ENCODE data around the gene RPSA. TPM values are rescaled to one million over a fixed set of nuclear protein-coding genes. Genes with fewer than 3 reads are reported as not detected.

The RPSA gene
- total and polyA plus RNA-seq, 9 of the 15 experiments (the other 6 are each of a cell fraction or from before 2014, with no cell fraction given) = 2,290 to 4,272 (median 2,730) TPM

DNA sequence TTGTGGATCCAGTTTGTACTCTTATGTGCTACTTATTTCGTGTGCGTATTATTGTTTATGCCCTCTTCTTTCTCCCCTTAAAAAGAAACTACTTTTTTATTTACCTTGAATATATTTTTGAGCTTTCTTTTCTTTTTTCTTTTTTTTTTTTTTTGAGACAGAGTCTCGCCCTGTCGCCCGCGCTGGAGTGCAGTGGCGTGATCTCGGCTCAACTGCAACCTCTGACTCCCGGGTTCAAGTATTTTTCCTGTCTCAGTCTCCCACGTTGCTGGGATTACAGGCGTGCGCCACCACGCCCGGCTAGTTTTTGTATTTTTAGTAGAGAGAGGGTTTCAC is 21.9 kb upstream of the RPSA start (continued):
- TF ChIP-seq CHD1 (IDR thresholded peaks at IDR 0.05; ENCODE audit: low read length) = no peak
- TF ChIP-seq SMARCC2 (IDR thresholded peaks at IDR 0.05; ENCODE audit: low read depth) = 0 out of 2 replicates have a peak, but pooled peaks have one; percentile 14
- TF ChIP-seq, protein P1, sequence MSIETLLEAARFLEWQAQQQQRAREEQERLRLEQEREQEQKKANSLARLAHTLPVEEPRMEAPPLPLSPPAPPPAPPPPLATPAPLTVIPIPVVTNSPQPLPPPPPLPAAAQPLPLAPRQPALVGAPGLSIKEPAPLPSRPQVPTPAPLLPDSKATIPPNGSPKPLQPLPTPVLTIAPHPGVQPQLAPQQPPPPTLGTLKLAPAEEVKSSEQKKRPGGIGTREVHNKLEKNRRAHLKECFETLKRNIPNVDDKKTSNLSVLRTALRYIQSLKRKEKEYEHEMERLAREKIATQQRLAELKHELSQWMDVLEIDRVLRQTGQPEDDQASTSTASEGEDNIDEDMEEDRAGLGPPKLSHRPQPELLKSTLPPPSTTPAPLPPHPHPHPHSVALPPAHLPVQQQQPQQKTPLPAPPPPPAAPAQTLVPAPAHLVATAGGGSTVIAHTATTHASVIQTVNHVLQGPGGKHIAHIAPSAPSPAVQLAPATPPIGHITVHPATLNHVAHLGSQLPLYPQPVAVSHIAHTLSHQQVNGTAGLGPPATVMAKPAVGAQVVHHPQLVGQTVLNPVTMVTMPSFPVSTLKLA (conservative IDR thresholded peaks at IDR 0.05) = no peak
- TF ChIP-seq, protein P2, sequence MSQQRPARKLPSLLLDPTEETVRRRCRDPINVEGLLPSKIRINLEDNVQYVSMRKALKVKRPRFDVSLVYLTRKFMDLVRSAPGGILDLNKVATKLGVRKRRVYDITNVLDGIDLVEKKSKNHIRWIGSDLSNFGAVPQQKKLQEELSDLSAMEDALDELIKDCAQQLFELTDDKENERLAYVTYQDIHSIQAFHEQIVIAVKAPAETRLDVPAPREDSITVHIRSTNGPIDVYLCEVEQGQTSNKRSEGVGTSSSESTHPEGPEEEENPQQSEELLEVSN (IDR thresholded peaks at IDR 0.05; ENCODE audit: borderline replicate concordance in 1 of 2, extremely low read depth in 1 of 2, insufficient read depth in 1 of 2, insufficient read length in 1 of 2, low read depth in 1 of 2, low read length in 1 of 2, poor library complexity in 1 of 2, severe bottlenecking in 1 of 2) = no peak
- no peak for TF ChIP-seq ZNF408 (CRISPR knock-in tag; IDR thresholded peaks at IDR 0.05; ENCODE audit: low read depth)
- TF ChIP-seq, protein P3, sequence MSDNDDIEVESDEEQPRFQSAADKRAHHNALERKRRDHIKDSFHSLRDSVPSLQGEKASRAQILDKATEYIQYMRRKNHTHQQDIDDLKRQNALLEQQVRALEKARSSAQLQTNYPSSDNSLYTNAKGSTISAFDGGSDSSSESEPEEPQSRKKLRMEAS (CRISPR knock-in tag; IDR thresholded peaks at IDR 0.05) = no peak
- 0 out of 2 replicates have a peak, but pooled peaks have one; percentile 40 for TF ChIP-seq ZNF512 (tag; IDR thresholded peaks at IDR 0.05)
- no peak for TF ChIP-seq NCOA1 (IDR thresholded peaks at IDR 0.05; ENCODE audit: low read depth)
- no peak for TF ChIP-seq JUND (IDR thresholded peaks at IDR 0.05; ENCODE audit: borderline replicate concordance, low read depth, low read length)
- TF ChIP-seq JUND (tag; IDR thresholded peaks at IDR 0.05; ENCODE audit: borderline replicate concordance, low read depth, low read length) = no peak
- TF ChIP-seq CEBPZ (IDR thresholded peaks at IDR 0.05; ENCODE audit: borderline replicate concordance, low read depth, low read length) = no peak
- TF ChIP-seq, protein P4, sequence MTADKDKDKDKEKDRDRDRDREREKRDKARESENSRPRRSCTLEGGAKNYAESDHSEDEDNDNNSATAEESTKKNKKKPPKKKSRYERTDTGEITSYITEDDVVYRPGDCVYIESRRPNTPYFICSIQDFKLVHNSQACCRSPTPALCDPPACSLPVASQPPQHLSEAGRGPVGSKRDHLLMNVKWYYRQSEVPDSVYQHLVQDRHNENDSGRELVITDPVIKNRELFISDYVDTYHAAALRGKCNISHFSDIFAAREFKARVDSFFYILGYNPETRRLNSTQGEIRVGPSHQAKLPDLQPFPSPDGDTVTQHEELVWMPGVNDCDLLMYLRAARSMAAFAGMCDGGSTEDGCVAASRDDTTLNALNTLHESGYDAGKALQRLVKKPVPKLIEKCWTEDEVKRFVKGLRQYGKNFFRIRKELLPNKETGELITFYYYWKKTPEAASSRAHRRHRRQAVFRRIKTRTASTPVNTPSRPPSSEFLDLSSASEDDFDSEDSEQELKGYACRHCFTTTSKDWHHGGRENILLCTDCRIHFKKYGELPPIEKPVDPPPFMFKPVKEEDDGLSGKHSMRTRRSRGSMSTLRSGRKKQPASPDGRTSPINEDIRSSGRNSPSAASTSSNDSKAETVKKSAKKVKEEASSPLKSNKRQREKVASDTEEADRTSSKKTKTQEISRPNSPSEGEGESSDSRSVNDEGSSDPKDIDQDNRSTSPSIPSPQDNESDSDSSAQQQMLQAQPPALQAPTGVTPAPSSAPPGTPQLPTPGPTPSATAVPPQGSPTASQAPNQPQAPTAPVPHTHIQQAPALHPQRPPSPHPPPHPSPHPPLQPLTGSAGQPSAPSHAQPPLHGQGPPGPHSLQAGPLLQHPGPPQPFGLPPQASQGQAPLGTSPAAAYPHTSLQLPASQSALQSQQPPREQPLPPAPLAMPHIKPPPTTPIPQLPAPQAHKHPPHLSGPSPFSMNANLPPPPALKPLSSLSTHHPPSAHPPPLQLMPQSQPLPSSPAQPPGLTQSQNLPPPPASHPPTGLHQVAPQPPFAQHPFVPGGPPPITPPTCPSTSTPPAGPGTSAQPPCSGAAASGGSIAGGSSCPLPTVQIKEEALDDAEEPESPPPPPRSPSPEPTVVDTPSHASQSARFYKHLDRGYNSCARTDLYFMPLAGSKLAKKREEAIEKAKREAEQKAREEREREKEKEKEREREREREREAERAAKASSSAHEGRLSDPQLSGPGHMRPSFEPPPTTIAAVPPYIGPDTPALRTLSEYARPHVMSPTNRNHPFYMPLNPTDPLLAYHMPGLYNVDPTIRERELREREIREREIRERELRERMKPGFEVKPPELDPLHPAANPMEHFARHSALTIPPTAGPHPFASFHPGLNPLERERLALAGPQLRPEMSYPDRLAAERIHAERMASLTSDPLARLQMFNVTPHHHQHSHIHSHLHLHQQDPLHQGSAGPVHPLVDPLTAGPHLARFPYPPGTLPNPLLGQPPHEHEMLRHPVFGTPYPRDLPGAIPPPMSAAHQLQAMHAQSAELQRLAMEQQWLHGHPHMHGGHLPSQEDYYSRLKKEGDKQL (CRISPR knock-in tag; IDR thresholded peaks at IDR 0.05; ENCODE audit: borderline replicate concordance) = no peak
- TF ChIP-seq SREBF2 (CRISPR knock-in tag; IDR thresholded peaks at IDR 0.05) = no peak
